Adrenal gland (tissue), 5 donors: ENCODE data around the gene MUCL1.

Source experiments
- POLR2A ChIP-seq, 2 donors: fragments of 450-650 bp; IDR thresholded peaks; one replicate each; pipeline ENCODE4 v1.6.1; 2017; ENCODE audit warnings: antibody characterized with exemption in 2 of 2, mild to moderate bottlenecking in 2 of 2, moderate library complexity in 1 of 2
- TF ChIP-seq, protein P1 (sequence below), 6 experiments: fragments of 450-650 bp in 4 of 6; fragments of 200-600 bp in 2 of 6; sonication (generic) in 1 of 6; IDR thresholded peaks; 1 replicate in 5 of 6; 2 replicates in 1 of 6; pipeline versions ENCODE4 v1.5.1 to v1.8.0; 2016 to 2021; ENCODE audit warnings: antibody characterized with exemption in 6 of 6, mild to moderate bottlenecking in 2 of 6, moderate library complexity in 1 of 6
- donor health status: DM: no; HTN: no; CAD: no.

DNA sequence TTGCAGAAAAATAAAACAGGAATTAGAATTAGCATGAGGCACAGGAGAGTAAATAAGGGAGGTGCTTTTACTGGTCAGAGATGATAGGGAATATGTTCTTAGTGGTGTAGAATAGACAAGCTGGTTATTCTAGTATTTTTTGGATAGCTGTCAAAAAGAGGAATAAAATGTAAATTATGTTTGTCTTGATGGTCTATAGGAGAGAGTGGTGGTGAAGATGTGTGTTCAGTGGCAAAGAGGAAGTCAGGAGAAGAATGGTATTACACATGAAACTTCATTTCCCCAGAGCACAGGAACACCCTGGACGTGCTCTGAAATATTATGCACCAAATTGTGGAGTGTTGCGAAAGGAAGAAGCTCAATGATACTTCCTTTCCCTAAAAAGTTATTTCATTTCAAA lies 27.8 kb downstream of the MUCL1 start:
- TF ChIP-seq, protein P1, sequence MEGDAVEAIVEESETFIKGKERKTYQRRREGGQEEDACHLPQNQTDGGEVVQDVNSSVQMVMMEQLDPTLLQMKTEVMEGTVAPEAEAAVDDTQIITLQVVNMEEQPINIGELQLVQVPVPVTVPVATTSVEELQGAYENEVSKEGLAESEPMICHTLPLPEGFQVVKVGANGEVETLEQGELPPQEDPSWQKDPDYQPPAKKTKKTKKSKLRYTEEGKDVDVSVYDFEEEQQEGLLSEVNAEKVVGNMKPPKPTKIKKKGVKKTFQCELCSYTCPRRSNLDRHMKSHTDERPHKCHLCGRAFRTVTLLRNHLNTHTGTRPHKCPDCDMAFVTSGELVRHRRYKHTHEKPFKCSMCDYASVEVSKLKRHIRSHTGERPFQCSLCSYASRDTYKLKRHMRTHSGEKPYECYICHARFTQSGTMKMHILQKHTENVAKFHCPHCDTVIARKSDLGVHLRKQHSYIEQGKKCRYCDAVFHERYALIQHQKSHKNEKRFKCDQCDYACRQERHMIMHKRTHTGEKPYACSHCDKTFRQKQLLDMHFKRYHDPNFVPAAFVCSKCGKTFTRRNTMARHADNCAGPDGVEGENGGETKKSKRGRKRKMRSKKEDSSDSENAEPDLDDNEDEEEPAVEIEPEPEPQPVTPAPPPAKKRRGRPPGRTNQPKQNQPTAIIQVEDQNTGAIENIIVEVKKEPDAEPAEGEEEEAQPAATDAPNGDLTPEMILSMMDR (IDR thresholded peaks at IDR 0.05): no peak
- no peak for TF ChIP-seq POLR2A (IDR thresholded peaks at IDR 0.05)
